SK-N-SH treated with all-trans-retinoic acid at 6 μM for 48 hours (cell line): ENCODE measurements around the gene UCKL1.

Experiments
- ATAC-seq: fragments of 200-7000 bp; cut with Tn5 transposase; 3 replicates; pipeline ENCODE4 v1.9.1; 2020; ENCODE audit warnings: mild to moderate bottlenecking, moderate library complexity
- ARNTL ChIP-seq: fragments of 450-650 bp; formaldehyde crosslinking; IDR thresholded peaks from 2 replicates; pipeline ENCODE4 v1.5.0; 2020; ENCODE audit warnings: low read depth, mild to moderate bottlenecking, moderate library complexity, borderline replicate concordance
- BACH2 ChIP-seq: fragments of 250-450 bp; sonication (Bioruptor Pico); IDR thresholded peaks from 2 replicates; pipeline ENCODE4 v1.9.0; 2021; ENCODE audit warnings: mild to moderate bottlenecking, borderline replicate concordance
- CREB5 ChIP-seq: fragments of 250-450 bp; sonication (Bioruptor Pico); IDR thresholded peaks from 2 replicates; pipeline ENCODE4 v1.5.1; 2020; ENCODE audit warnings: low read depth, mild to moderate bottlenecking, moderate library complexity
- CSDC2 ChIP-seq: fragments of 250-450 bp; sonication (Bioruptor Pico); IDR thresholded peaks from 2 replicates; pipeline ENCODE4 v1.5.0; 2020; ENCODE audit warnings: mild to moderate bottlenecking, moderate library complexity
- ESRRG ChIP-seq: fragments of 250-450 bp; sonication (Bioruptor Pico); IDR thresholded peaks from 2 replicates; pipeline ENCODE4 v1.6.1; 2021; ENCODE audit warnings: mild to moderate bottlenecking
- GLIS3 ChIP-seq: fragments of 250-450 bp; sonication (Bioruptor Pico); IDR thresholded peaks from 2 replicates; pipeline ENCODE4 v1.5.0; 2020; ENCODE audit warnings: mild to moderate bottlenecking, moderate library complexity
- ISL1 ChIP-seq: fragments of 250-450 bp; sonication (Bioruptor Pico); IDR thresholded peaks from 2 replicates; pipeline ENCODE4 v2.1.2; 2022; ENCODE audit warnings: mild to moderate bottlenecking, moderate library complexity
- OSR1 ChIP-seq: fragments of 250-450 bp; sonication (Bioruptor Pico); IDR thresholded peaks from 2 replicates; pipeline ENCODE4 v1.8.0; 2022; ENCODE audit warnings: moderate library complexity, mild to moderate bottlenecking, inconsistent platforms
- PPARA ChIP-seq: fragments of 250-450 bp; sonication (Bioruptor Pico); IDR thresholded peaks from 2 replicates; pipeline ENCODE4 v1.5.0; 2020; ENCODE audit warnings: mild to moderate bottlenecking, borderline replicate concordance
- RARB ChIP-seq: fragments of 250-450 bp; sonication (Bioruptor Pico); IDR thresholded peaks from 2 replicates; pipeline ENCODE4 v1.8.0; 2021; ENCODE audit warnings: mild to moderate bottlenecking, moderate library complexity
- TCF4 ChIP-seq: fragments of 250-450 bp; sonication (Bioruptor Pico); IDR thresholded peaks from 2 replicates; pipeline ENCODE4 v1.8.0; 2021; ENCODE audit warnings: mild to moderate bottlenecking, moderate library complexity, borderline replicate concordance
- TOX ChIP-seq: fragments of 250-450 bp; sonication (Bioruptor Pico); IDR thresholded peaks from 2 replicates; pipeline ENCODE4 v1.8.0; 2021; ENCODE audit warnings: mild to moderate bottlenecking, moderate library complexity, borderline replicate concordance
- ZFP3 ChIP-seq: fragments of 250-450 bp; sonication (Bioruptor Pico); IDR thresholded peaks from 2 replicates; pipeline ENCODE4 v1.5.0; 2020; ENCODE audit warnings: mild to moderate bottlenecking, moderate library complexity
- ZFP30 ChIP-seq: fragments of 450-650 bp; formaldehyde crosslinking; IDR thresholded peaks from 2 replicates; pipeline ENCODE4 v1.5.0; 2022; ENCODE audit warnings: mild to moderate bottlenecking, moderate library complexity
- ZNF565 ChIP-seq: fragments of 450-650 bp; formaldehyde crosslinking; conservative IDR thresholded peaks from 2 replicates; pipeline ENCODE4 v1.5.0; 2020; ENCODE audit warnings: low read depth, mild to moderate bottlenecking, moderate library complexity
- ZNF8 ChIP-seq: fragments of 450-650 bp; formaldehyde crosslinking; IDR thresholded peaks from 2 replicates; pipeline ENCODE4 v1.5.0; 2020; ENCODE audit warnings: mild to moderate bottlenecking, moderate library complexity
- TF ChIP-seq, protein P1 (sequence below): fragments of 250-450 bp; sonication (Bioruptor Pico); IDR thresholded peaks from 2 replicates; pipeline ENCODE4 v1.8.0; 2020; ENCODE audit warnings: mild to moderate bottlenecking, moderate library complexity, borderline replicate concordance
- TF ChIP-seq, protein P2 (sequence below): fragments of 250-450 bp; sonication (Bioruptor Pico); IDR thresholded peaks from 2 replicates; pipeline ENCODE4 v1.5.0; 2020; ENCODE audit warnings: mild to moderate bottlenecking, moderate library complexity
- TF ChIP-seq, protein P3 (sequence below): fragments of 250-450 bp; sonication (Bioruptor Pico); IDR thresholded peaks from 2 replicates; pipeline ENCODE4 v1.5.1; 2021; ENCODE audit warnings: mild to moderate bottlenecking, moderate library complexity

Gene UCKL1

DNA sequence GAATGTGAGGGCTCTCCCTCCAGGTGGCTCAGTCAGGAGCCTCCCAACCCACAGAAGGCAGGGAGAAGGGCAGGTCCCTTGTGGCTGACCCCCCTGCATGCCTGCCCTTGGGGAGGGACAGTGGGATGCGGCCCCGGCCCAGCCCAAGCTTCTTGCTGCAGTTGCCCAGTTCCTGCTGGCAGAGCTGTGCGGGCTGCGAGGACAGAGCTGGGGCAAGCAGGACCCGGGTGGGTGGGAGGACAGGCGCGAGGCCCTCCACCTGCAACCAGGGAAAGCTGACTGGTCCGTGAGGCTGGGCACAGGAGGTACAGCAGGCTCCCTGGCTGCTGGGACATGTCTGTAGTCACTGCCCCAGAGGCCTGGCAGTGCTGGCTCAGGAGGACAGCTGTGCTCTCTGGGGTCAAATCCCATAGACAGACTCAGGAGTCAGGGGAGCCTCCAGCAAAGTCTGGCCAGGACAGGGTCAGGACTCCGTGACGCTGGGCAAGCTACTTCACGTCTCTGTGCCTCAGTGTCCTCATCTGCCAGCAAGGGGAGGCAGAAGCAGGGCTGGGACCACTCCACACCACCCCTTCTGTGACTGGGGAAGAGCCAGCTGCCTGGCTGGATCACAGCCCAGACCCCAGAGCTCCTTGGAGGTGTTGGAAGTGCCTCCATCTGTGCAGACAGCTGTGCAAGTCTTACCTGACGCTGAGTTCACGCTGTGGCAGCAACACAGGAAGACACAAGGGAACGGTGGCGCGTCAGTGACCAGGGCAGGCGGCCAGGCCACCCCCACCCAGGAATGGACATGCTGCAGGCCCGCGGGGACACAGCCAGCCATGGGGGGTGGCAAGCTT lies 13.0 kb downstream of the UCKL1 start:
- ATAC-seq = no peak
- TF ChIP-seq ZFP30 (CRISPR knock-in tag) = no peak
- TF ChIP-seq, all 23 proteins: peak for 0

DNA sequence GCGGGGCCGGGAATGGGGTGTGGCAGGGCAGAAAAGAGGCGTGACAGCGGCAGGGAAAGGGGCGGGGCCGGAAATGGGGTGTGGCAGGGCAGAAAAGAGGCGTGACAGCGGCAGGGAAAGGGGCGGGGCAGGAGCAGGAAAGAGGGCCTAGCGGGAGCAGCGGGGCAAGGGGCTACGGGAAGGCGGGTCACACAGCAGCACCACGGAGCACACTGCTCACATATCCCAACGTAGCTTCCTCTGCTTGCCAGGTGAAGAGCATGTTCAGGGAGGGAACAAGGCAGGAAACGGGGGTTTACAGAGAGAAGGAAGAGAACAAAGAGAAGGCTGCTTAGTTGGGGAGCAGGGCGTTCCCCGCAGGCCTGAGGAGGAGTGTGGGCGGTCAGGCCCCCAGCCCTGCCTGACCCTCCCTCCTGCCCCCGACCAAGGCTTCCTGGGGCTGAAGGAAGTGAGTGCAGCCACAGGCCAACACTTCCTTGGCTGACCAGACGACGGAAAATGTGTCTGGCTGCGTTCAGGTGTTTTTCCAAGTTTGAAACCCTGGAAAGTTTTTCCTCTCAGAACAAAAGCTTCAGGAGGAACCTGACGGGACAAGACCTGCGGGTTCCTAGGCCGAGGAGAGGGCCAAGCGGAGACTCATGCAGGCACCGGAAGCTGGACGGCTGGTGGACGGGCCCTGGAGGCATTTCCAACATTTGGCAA lies 13.8 kb downstream of the UCKL1 start:
- ATAC-seq = no peak
- TF ChIP-seq CREB5 (CRISPR knock-in tag) (no peak), TOX (CRISPR knock-in tag) (no peak)

GRCh38 chr20:63941282-63942081 lies 14.7 kb downstream of the UCKL1 start:
- no peak for ATAC-seq
- TF ChIP-seq OSR1 (no peak), ISL1 (no peak), ESRRG (CRISPR knock-in tag) (no peak), ARNTL (CRISPR knock-in tag) (no peak), CSDC2 (CRISPR knock-in tag) (no peak), PPARA (no peak), GLIS3 (no peak), CREB5 (CRISPR knock-in tag) (no peak), ZFP3 (CRISPR knock-in tag) (no peak), BACH2 (no peak), TCF4 (CRISPR knock-in tag) (no peak)
- TF ChIP-seq, protein P1, sequence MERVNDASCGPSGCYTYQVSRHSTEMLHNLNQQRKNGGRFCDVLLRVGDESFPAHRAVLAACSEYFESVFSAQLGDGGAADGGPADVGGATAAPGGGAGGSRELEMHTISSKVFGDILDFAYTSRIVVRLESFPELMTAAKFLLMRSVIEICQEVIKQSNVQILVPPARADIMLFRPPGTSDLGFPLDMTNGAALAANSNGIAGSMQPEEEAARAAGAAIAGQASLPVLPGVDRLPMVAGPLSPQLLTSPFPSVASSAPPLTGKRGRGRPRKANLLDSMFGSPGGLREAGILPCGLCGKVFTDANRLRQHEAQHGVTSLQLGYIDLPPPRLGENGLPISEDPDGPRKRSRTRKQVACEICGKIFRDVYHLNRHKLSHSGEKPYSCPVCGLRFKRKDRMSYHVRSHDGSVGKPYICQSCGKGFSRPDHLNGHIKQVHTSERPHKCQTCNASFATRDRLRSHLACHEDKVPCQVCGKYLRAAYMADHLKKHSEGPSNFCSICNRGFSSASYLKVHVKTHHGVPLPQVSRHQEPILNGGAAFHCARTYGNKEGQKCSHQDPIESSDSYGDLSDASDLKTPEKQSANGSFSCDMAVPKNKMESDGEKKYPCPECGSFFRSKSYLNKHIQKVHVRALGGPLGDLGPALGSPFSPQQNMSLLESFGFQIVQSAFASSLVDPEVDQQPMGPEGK (CRISPR knock-in tag) = no peak
- TF ChIP-seq, protein P2, sequence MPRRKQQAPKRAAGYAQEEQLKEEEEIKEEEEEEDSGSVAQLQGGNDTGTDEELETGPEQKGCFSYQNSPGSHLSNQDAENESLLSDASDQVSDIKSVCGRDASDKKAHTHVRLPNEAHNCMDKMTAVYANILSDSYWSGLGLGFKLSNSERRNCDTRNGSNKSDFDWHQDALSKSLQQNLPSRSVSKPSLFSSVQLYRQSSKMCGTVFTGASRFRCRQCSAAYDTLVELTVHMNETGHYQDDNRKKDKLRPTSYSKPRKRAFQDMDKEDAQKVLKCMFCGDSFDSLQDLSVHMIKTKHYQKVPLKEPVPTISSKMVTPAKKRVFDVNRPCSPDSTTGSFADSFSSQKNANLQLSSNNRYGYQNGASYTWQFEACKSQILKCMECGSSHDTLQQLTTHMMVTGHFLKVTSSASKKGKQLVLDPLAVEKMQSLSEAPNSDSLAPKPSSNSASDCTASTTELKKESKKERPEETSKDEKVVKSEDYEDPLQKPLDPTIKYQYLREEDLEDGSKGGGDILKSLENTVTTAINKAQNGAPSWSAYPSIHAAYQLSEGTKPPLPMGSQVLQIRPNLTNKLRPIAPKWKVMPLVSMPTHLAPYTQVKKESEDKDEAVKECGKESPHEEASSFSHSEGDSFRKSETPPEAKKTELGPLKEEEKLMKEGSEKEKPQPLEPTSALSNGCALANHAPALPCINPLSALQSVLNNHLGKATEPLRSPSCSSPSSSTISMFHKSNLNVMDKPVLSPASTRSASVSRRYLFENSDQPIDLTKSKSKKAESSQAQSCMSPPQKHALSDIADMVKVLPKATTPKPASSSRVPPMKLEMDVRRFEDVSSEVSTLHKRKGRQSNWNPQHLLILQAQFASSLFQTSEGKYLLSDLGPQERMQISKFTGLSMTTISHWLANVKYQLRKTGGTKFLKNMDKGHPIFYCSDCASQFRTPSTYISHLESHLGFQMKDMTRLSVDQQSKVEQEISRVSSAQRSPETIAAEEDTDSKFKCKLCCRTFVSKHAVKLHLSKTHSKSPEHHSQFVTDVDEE (CRISPR knock-in tag) = no peak
- TF ChIP-seq, all 23 proteins: peak for 0

- ATAC-seq = no peak
- TF ChIP-seq CSDC2 (CRISPR knock-in tag) = no peak
- TF ChIP-seq, all 23 proteins: peak for 0
Observed at GRCh38 chr20:63940472-63941266, 15.5 kb downstream of the UCKL1 start.

DNA sequence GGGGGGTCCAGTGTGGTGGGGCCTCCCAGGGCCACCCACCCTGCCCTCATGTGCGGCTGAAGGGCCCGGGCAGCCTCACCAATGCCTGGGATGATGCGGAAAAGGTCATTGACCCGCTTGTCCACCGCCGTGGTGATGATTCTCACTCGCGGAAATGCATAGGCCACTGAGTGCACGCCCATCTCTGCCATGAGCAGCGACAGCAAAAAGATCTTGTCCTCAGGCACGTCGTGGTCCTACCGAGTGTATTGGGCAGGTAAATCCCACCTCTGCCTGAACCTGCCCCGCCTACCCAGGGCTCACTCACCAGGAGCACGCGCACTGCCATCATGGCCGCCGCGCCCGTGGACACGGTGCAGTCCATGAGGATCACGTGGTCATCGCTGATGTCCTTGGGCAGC lies 16.1 kb downstream of the UCKL1 start:
- ATAC-seq = no peak
- TF ChIP-seq PPARA (no peak), GLIS3 (no peak), ZFP3 (CRISPR knock-in tag) (no peak), CSDC2 (CRISPR knock-in tag) (no peak), RARB (CRISPR knock-in tag) (no peak), BACH2 (no peak), ARNTL (CRISPR knock-in tag) (no peak), ZNF8 (CRISPR knock-in tag) (no peak), ZNF565 (CRISPR knock-in tag) (no peak)
- TF ChIP-seq, protein P3, sequence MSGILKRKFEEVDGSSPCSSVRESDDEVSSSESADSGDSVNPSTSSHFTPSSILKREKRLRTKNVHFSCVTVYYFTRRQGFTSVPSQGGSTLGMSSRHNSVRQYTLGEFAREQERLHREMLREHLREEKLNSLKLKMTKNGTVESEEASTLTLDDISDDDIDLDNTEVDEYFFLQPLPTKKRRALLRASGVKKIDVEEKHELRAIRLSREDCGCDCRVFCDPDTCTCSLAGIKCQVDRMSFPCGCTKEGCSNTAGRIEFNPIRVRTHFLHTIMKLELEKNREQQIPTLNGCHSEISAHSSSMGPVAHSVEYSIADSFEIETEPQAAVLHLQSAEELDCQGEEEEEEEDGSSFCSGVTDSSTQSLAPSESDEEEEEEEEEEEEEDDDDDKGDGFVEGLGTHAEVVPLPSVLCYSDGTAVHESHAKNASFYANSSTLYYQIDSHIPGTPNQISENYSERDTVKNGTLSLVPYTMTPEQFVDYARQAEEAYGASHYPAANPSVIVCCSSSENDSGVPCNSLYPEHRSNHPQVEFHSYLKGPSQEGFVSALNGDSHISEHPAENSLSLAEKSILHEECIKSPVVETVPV (CRISPR knock-in tag) = no peak
- TF ChIP-seq, protein P1 (CRISPR knock-in tag) = no peak
